Stomach (tissue), 4 donors: ENCODE measurements around the gene RAPH1.

Experiments
- POLR2AphosphoS5 ChIP-seq, 3 donors: sonication (generic); formaldehyde crosslinking; IDR thresholded peaks; one replicate each; pipeline ENCODE4 v1.6.1; 2016; ENCODE audit warnings: antibody characterized with exemption in 3 of 3
- TF ChIP-seq, protein P1 (sequence below), 7 experiments: fragments of 450-650 bp in 4 of 7; fragments of 200-600 bp in 3 of 7; sonication (generic) in 3 of 7; IDR thresholded peaks; one replicate each; pipeline ENCODE4 v1.5.1; 2016 to 2019; ENCODE audit warnings: antibody characterized with exemption in 7 of 7, control low read depth in 2 of 7, mild to moderate bottlenecking in 1 of 7

GRCh38 chr2:203559641-203560040, 24.5 kb upstream of the RAPH1 start:
- TF ChIP-seq, protein P1, sequence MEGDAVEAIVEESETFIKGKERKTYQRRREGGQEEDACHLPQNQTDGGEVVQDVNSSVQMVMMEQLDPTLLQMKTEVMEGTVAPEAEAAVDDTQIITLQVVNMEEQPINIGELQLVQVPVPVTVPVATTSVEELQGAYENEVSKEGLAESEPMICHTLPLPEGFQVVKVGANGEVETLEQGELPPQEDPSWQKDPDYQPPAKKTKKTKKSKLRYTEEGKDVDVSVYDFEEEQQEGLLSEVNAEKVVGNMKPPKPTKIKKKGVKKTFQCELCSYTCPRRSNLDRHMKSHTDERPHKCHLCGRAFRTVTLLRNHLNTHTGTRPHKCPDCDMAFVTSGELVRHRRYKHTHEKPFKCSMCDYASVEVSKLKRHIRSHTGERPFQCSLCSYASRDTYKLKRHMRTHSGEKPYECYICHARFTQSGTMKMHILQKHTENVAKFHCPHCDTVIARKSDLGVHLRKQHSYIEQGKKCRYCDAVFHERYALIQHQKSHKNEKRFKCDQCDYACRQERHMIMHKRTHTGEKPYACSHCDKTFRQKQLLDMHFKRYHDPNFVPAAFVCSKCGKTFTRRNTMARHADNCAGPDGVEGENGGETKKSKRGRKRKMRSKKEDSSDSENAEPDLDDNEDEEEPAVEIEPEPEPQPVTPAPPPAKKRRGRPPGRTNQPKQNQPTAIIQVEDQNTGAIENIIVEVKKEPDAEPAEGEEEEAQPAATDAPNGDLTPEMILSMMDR (IDR thresholded peaks at IDR 0.05) = no peak
- no peak for TF ChIP-seq POLR2AphosphoS5 (IDR thresholded peaks at IDR 0.05)
